Activated CD4-positive, alpha-beta T cell treated with anti-CD3 and anti-CD28 coated beads for 24 hours (primary cell): Measurements from ENCODE around the gene CDH23.

Experiments used
- DNase-seq, 2 donors: peaks; one replicate each; pipeline ENCODE4 v3.0.0-alpha.2; 2020; ENCODE audit warnings: low read depth in 2 of 2

Gene CDH23

DNA sequence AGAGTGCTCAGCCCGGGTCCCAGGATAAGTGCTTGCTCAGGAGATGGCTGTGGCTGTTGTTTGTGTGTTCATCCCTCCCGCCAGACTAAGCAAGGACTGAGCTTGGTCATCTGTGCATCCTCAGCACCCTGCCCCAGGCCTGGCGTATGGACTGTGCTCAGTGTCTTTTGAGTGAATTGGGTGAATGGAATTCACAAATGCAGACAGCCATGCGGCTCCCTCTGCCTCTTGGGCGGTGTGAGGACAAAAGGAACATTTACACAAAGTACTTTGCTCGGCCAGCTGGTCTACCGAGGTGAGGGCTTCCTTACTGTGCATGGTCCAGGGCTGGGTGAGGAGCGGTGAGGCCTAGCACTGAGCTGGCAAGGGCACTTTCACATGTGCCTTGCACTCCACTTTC, 120.2 kb downstream of the CDH23 start:
- DNase-seq = no peak

DNA sequence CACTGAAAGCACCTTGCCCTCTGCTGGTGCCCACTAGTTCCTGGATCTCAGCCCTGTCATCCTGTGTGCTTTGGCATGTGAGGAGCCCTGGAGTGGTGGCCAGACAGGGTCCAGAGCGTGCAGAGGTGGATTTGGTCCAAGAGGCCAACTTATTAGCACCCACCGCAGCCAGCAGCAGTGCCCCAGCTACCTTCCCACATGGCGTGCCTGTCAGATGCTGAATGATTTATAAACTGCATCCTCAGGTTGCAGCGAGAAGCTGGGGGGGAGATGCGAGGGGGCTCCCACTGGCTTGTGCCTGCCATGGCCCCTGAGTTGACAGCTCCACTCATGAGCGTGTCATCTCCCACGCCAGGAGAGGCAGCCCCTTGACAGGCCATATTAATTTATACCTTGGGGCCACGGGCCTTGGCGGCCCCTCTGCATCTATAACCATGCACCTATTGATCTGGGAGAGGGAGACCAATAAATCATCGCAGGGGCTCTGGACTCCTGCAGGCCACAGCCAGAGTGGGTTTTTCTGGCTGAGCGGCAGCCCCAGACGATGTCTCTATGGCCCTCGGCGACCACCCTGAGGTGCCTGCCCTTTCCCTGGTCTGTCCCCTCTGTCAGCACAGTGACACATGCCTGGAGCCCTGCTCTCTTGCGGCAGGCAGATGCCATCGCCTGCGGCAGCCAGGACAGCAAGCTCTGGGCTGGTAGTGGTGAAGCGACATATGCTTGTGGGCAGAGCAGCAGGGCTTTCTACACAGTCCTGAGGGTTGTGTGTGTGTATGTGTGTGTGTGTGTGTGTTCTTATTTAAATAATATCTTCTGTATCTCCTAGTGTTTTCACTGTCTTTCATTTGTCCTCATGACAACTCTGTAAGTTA, 120.8 kb downstream of the CDH23 start:
- no peak for DNase-seq

- DNase-seq = no peak
Measured at GRCh38 chr10:71520042-71520441, 123.3 kb downstream of the CDH23 start.

DNA sequence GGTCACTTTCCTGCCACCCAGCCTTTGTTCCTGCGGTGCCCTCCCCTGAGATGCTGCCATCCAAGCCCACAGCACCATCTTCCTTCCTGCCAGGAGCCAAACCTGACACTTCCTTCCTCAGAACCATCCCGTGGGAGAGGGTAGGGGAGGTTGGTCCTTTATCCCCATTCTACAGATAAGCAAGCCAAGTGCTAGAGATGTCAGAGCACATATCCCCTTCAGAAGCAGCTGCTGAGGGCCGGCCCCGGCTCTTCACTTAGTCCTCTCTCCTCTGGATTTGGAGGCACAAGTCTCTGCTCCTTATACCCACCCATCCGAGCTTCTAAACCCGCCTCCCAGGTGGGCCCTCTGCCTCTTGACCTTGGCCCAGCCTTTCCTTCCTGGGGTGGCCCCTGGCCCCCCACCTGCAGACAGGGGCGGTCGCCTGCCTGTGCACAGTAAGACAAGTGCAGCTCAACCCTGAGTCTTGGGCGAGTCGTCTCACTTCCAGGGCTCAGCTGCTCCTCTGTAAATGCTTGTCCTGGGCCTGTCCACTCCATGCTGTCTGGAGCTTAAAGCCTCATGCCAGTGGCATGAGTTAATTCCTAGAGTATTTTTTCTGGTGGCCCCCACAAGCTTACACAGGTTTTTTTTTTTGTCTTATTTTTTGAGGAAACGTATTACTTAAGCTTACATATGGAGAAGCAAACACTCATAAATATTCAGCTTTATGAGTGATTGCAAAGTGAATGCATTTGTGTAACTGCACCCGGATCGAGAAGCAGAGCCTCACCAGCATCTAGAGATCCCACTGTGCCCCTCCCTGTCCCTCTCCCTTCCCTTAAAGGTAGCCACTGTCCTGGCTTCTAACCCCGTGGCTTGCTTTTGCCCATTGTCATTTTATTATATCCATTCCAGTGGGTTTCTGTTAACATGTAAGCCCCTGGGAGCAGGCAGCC, 125.1 kb downstream of the CDH23 start:
- no peak for DNase-seq

GRCh38 chr10:71522442-71523144, 125.9 kb downstream of the CDH23 start:
- DNase-seq = no peak

GRCh38 chr10:71523756-71524155, 127.0 kb downstream of the CDH23 start:
- no peak for DNase-seq

DNA sequence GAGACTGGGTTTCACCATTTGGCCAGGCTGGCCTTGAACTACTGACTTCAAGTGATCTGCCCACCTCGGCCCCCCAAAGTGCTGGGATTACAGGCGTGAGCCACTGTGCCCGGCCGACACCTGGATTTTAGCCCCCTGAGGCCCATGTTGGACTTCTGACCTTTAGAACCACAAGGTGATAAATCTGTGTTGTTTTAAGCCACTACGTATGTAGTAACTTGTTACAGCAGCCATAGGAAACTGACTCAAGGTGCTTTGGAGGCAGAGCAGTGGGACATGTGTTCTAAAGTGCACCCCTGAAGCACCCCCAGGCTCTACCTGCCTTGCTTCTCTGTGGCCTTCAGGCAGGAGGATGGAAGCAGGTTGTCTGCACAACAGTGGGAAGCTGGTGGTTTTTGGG, 128.4 kb downstream of the CDH23 start:
- DNase-seq = no peak

GRCh38 chr10:71525721-71526120, 129.0 kb downstream of the CDH23 start:
- no peak for DNase-seq

DNA sequence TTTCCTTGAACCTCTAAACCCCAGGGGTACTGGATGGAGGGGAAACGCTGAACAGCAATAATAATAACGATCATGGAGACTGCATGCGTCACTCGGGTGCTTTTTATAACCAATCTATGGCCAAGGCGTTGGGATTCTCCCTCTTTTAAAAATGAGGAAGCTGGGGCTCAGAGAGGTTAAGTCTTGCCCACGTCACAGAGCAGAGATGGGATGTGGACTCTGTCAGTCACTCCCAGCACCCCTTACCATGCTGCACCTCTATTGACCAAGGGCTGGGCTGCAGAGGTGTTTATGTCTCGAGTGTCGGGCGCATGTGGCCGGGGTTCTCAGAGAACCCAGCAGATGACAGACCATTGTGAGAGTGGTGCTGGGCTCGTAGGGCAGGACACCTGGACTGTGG, 129.9 kb downstream of the CDH23 start:
- DNase-seq = no peak

DNA sequence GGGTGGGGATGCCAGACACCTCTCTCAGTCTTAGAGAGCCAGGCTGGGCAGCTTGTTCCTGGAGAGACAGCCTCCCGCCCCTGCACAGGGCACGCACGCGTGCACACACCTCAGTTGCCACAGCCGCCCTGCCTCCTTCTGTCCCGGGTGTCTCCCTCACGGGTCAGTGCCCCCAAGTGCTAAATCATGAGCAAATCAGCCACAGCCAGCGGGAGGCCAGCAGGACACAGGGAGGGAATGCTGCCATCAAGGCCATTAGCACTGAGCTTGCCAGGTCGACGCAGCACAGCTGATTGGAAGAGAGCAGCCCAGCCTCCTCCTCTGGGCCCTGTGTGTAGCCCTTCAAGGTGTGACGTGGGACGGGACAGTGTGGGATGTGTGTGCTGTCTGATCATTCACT, 130.4 kb downstream of the CDH23 start:
- DNase-seq = no peak

DNA sequence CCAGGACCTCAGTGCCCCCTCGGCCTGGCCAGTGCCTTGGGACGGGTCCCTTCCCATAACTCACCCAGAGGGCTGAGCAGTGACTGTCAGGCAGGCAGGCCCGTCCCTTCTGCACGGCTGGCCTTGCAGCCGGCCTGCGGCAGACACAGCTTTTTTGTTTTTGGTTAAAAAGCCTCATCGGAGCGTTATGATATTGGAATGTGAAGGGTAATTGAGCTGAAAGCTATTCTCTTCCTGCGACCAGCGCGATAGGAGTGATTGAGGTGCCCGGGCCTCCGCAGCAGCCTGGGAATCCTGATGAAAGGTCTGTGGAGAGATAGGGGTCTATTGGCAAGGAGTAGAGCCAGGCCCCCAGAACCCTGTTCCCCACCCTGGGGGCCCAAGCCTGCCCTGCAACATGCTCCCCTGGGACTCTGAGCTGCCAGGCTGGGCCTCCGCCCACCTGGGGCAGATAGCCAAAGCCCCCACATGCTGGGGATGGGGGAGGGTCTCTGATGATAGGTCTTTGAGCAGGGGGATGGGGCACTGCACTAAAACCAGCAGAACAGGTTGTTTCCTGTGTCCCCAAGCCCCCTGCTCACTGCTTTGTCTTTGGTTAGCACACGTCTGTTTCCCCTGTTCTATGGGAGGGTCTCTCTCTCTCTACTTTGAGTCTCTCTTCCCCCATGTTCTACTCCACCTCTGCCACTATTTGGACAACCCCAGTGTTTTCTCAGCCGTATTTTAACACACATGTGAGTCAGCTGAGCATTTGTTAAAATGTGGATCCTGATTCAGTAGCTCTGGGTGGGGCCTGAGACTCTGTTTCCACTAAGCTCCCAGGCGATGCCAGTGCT, 131.9 kb downstream of the CDH23 start:
- no peak for DNase-seq

DNA sequence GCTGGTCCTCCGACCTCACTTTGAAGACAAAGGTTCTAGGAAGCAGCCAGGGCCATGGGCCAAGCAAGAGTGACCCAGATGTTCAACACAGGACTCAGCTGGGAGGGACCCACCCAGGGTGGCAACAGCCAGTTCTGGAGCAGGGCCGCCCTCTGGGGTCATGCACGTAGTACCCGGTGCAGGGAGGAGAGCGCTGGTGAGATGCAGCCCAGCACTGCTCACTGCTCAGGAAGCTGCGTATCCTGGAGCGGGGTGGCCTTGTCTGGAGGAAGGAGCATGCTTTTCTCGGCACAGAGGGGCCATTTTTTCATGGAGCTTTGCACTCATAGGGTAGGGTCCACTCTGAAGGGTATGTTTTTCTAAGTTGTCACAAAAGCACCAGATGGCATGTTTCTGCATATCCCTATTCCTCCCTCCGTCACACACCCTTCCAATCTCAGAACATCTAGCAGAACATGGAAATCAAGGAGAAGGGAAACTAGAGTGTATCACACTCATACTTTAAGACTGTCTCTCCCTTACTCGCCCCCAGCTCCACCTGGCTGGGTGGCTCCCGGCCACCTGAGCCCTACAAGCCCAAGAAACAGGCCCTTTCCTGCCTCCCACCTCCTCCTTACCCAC, 132.6 kb downstream of the CDH23 start:
- DNase-seq = no peak

GRCh38 chr10:71530781-71531180, 134.1 kb downstream of the CDH23 start:
- DNase-seq = no peak

DNA sequence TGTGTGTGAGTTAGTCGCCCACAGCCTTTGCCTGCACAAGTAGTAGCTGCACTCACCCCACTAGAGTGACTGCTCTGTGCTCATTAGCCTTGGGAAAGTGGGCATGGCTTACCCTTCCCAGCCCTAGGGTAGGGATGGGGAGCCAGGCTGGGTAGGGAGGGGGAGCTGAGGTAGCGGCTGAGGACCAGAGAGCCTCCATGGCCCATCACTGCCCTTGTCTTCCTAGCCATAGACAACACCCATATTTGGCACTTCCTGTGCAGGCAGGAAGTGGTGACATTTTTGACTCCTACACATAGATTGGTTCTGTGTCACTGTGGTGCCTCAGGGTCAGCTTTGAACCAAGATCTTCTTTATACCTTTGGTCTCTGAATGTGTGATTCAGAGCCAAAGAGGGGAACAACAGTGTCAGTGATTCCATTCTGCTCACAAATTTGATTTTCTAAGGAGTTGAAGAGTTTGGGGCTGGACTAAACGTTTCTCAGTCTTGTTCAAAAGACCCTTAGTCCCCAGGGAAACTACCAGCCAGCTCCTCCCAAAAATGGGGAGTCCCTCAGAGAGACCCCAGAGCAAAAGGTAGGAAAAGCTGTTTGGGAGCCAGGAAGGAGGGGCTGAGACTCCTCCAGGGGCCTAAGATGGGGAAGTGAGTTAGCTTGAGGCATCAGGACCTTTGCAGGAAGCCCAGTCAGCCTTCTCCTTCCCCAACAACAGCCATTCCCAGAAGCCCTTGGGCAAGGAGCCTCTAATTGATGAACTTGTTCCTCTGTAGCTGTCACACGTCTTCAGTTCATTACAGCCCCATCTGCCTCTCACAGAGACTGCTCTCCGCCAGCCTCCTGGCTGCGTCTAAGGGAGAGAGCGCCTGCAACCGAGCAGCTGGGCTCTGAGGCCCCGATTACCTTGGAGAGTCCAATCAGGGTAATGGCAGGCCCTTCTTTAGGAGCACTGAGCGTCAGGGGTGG, 135.0 kb downstream of the CDH23 start:
- DNase-seq = peak; percentile 15 to 17

DNA sequence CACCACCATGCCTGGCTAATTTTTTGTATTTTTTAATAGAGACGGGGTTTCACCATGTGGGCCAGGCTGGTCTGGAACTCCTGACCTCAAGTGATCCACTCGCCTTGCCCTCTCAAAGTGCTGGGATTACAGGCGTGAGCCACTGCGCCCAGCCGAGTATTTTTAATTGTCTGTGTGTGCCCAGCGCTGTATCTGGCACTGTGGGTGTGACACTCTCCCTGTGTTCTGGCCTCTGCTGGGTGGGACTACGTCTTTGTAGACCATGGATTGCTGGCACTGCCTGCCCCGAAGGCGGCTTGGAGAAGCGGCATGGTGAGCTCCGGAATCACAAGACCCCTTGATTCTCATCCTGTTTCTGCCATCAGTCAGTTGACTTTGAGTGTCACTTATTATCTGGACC, 136.2 kb downstream of the CDH23 start:
- no peak for DNase-seq

- DNase-seq = no peak
Measured at GRCh38 chr10:71533936-71534335, 137.2 kb downstream of the CDH23 start.

DNA sequence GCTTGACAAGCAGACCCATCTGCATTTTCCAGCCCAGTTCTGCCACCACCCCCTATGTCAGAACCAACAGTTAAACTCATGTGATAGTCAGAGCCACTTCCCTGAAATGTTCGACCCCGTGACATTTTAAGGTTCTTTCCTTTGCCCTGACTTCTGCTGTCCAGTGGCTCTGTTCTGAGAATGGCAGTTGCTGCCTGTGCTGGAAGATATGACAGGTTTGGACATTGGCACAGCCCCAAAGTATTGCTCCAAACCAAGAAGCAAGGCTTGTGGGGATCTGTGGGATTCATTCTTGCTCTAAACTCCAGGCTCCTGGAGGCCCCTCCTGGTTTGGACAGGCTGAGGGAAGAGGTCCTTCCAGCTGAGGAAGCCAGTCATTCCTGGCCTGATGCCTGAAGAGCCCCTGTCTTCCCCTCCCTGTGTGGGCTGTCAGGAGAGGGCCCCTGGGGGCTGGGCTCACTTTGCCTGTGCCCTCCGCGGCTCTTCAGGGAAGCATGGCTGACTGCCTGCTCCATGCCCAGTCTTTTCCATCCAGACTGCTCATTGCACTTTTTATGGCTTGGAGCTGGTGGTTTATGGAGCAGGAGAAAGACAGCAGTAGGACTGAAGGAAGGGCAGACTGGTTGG, 138.0 kb downstream of the CDH23 start:
- DNase-seq = no peak

GRCh38 chr10:71536332-71536731, 139.6 kb downstream of the CDH23 start:
- DNase-seq = no peak

GRCh38 chr10:71537125-71537524, 140.4 kb downstream of the CDH23 start:
- DNase-seq = no peak
